H9 (cell line): ENCODE data around the gene MGLL. TPM values are rescaled to one million over a fixed set of nuclear protein-coding genes. Genes with fewer than 3 reads are reported as not detected.

Experiments
- DNase-seq: peaks from one replicate; pipeline ENCODE4 v3.0.0-alpha.2; 2017
- H2AFZ ChIP-seq: one replicate; pipeline ENCODE4 v1.6.1; 2013; ENCODE audit warnings: mild to moderate bottlenecking, low read length, control low read depth, moderate library complexity
- H2AK5ac ChIP-seq: 2 replicates; pipeline ENCODE4 v1.6.1; 2013; ENCODE audit warnings: low read length, control low read depth, mixed read lengths; ENCODE audit not compliant: insufficient read length
- H2BK120ac ChIP-seq: one replicate; pipeline ENCODE4 v1.6.1; 2013; ENCODE audit warnings: low read depth, mild to moderate bottlenecking, low read length, control low read depth, inconsistent platforms; ENCODE audit not compliant: poor library complexity, severe bottlenecking
- H2BK12ac ChIP-seq: 2 replicates; pipeline ENCODE4 v1.6.1; 2013; ENCODE audit warnings: low read length, control low read depth, mixed read lengths, low read depth; ENCODE audit not compliant: insufficient read length
- H2BK15ac ChIP-seq: 2 replicates; pipeline ENCODE4 v1.6.1; 2013; ENCODE audit warnings: low read depth, low read length, control low read depth
- H2BK20ac ChIP-seq: one replicate; pipeline ENCODE4 v1.6.1; 2013; ENCODE audit warnings: low read depth, mild to moderate bottlenecking, low read length, control low read depth, inconsistent platforms; ENCODE audit not compliant: poor library complexity, severe bottlenecking
- H2BK5ac ChIP-seq: 2 replicates; pipeline ENCODE4 v1.6.1; 2013; ENCODE audit warnings: low read length, control low read depth, mixed read lengths; ENCODE audit not compliant: insufficient read length
- H3K14ac ChIP-seq: 2 replicates; pipeline ENCODE4 v1.6.1; 2013; ENCODE audit warnings: low read length, control low read depth; ENCODE audit not compliant: insufficient read depth
- H3K18ac ChIP-seq: 2 replicates; pipeline ENCODE4 v1.6.1; 2013; ENCODE audit warnings: low read depth, mild to moderate bottlenecking, mixed read lengths, low read length, control low read depth; ENCODE audit not compliant: insufficient read length
- H3K23ac ChIP-seq: 2 replicates; pipeline ENCODE4 v1.6.1; 2013; ENCODE audit warnings: low read length, control low read depth, mixed read lengths, low read depth; ENCODE audit not compliant: insufficient read length
- H3K23me2 ChIP-seq: 2 replicates; pipeline ENCODE4 v1.6.1; 2013; ENCODE audit warnings: low read depth, mild to moderate bottlenecking, mixed read lengths, low read length, control low read depth; ENCODE audit not compliant: insufficient read length, poor library complexity, severe bottlenecking
- H3K27ac ChIP-seq: 2 replicates; pipeline ENCODE4 v1.5.1; 2013; ENCODE audit warnings: low read length, control low read depth, mixed read lengths, low read depth; ENCODE audit not compliant: insufficient read length
- H3K27me3 ChIP-seq: 2 replicates; pipeline ENCODE4 v1.6.1; 2013; ENCODE audit warnings: low read length, control low read depth, inconsistent platforms; ENCODE audit not compliant: insufficient read depth
- H3K4ac ChIP-seq: 2 replicates; pipeline ENCODE4 v1.6.1; 2013; ENCODE audit warnings: low read depth, mild to moderate bottlenecking, control low read depth, inconsistent platforms, low read length, moderate library complexity
- H3K4me1 ChIP-seq: 2 replicates; pipeline ENCODE4 v1.6.1; 2013; ENCODE audit warnings: low read length, control low read depth, inconsistent platforms; ENCODE audit not compliant: insufficient read depth
- H3K4me2 ChIP-seq: 2 replicates; pipeline ENCODE4 v1.6.1; 2013; ENCODE audit warnings: low read length, control low read depth, mixed read lengths; ENCODE audit not compliant: insufficient read length, insufficient read depth
- H3K56ac ChIP-seq: 2 replicates; pipeline ENCODE4 v1.6.1; 2013; ENCODE audit warnings: low read depth, mild to moderate bottlenecking, mixed read lengths, low read length, control low read depth; ENCODE audit not compliant: insufficient read length
- H3K79me1 ChIP-seq: 2 replicates; pipeline ENCODE4 v1.6.1; 2013; ENCODE audit warnings: low read depth, mild to moderate bottlenecking, moderate library complexity, low read length, control low read depth, inconsistent platforms; ENCODE audit not compliant: insufficient read depth, poor library complexity, severe bottlenecking
- H3K79me2 ChIP-seq: 2 replicates; pipeline ENCODE4 v1.6.1; 2013; ENCODE audit warnings: low read length, control low read depth, inconsistent platforms; ENCODE audit not compliant: insufficient read depth
- H3K9ac ChIP-seq: 2 replicates; pipeline ENCODE4 v1.6.1; 2013; ENCODE audit warnings: low read length, control low read depth, mixed read lengths; ENCODE audit not compliant: insufficient read length; ENCODE audit errors: extremely low read depth
- H3K9me3 ChIP-seq: one replicate; pipeline ENCODE4 v1.6.1; 2013; ENCODE audit warnings: low read depth, low read length, inconsistent platforms; ENCODE audit not compliant: control insufficient read depth
- H3T11ph ChIP-seq: one replicate; pipeline ENCODE4 v1.6.1; 2013; ENCODE audit warnings: mild to moderate bottlenecking, low read length, control low read depth, inconsistent platforms
- H4K20me1 ChIP-seq: one replicate; pipeline ENCODE4 v1.6.1; 2013; ENCODE audit not compliant: control insufficient read depth, insufficient read length, insufficient read depth
- H4K5ac ChIP-seq: 2 replicates; pipeline ENCODE4 v1.6.1; 2013; ENCODE audit warnings: low read depth, mild to moderate bottlenecking, mixed read lengths, low read length, control low read depth; ENCODE audit not compliant: insufficient read length
- H4K8ac ChIP-seq: replicated peaks from 2 replicates; pipeline ENCODE4 v1.6.1; 2013; ENCODE audit warnings: low read length, control low read depth, mixed read lengths, low read depth; ENCODE audit not compliant: insufficient read length
- H4K91ac ChIP-seq: 2 replicates; pipeline ENCODE4 v1.6.1; 2013; ENCODE audit warnings: low read depth, mild to moderate bottlenecking, moderate library complexity, mixed read lengths, low read length, control low read depth; ENCODE audit not compliant: insufficient read length
- H3K27ac Mint-ChIP-seq, 3 experiments: 2 replicates in 2 of 3; 3 replicates in 1 of 3; pipeline ENCODE4 v1.8.0; 2020 to 2021; ENCODE audit warnings: mixed read lengths in 3 of 3, mild to moderate bottlenecking in 1 of 3, moderate library complexity in 1 of 3
- H3K27me3 Mint-ChIP-seq: 2 replicates; pipeline ENCODE4 v1.8.0; 2021; ENCODE audit warnings: low read depth, mild to moderate bottlenecking, moderate library complexity, mixed read lengths
- H3K36me3 Mint-ChIP-seq, 3 experiments: 2 replicates in 2 of 3; 3 replicates in 1 of 3; pipeline ENCODE4 v1.8.0; 2020 to 2021; ENCODE audit warnings: low read depth in 3 of 3, mixed read lengths in 3 of 3; ENCODE audit not compliant: insufficient read depth in 1 of 3
- H3K4me1 Mint-ChIP-seq, 2 experiments: 2 replicates each; pipeline ENCODE4 v1.8.0; 2020; ENCODE audit warnings: mixed read lengths in 2 of 2
- H3K4me3 Mint-ChIP-seq, 2 experiments: 2 replicates in 1 of 2; 3 replicates in 1 of 2; pipeline ENCODE4 v1.8.0; 2020 to 2021; ENCODE audit warnings: mild to moderate bottlenecking in 2 of 2, mixed read lengths in 2 of 2, moderate library complexity in 1 of 2
- H3K9me3 Mint-ChIP-seq, 2 experiments: 2 replicates in 1 of 2; 3 replicates in 1 of 2; pipeline ENCODE4 v1.8.0; 2020; ENCODE audit warnings: mild to moderate bottlenecking in 2 of 2, mixed read lengths in 2 of 2, moderate library complexity in 1 of 2
- WGBS: extraction: QIAGEN DNeasy Blood & Tissue Kit; methylation state at CpG from one replicate; pipeline ENCODE4 v1.1.7; 2013; ENCODE audit warnings: missing lambda C conversion rate, low lambda C conversion rate, mixed read lengths; ENCODE audit not compliant: insufficient read length; ENCODE audit errors: extremely low coverage; 5-methylcytosine and 5-hydroxymethylcytosine counted together
- total RNA-seq: library from RNA; stranded (reverse); gene quantifications from 2 replicates; pipeline ENCODE4 v1.2.1, GENCODE V29; 2021
- TF ChIP-seq, protein P1 (sequence below): fragments of 200-600 bp; sonication (generic); conservative IDR thresholded peaks from 3 replicates; pipeline ENCODE4 v1.8.0; 2021; ENCODE audit warnings: antibody characterized with exemption, mild to moderate bottlenecking

Gene MGLL
- total RNA-seq, 1 experiment from 2014 or later = 0.11 TPM

- Histone ChIP-seq H2BK12ac (no peak overlapping the region), H4K5ac (no peak overlapping the region), H3K14ac (no peak overlapping the region), H3K18ac (no peak overlapping the region), H2BK15ac (no peak overlapping the region), H3K79me1 (no peaks in the 10 kb centered on the region), H4K91ac (no peak overlapping the region), H4K20me1 (no peaks in the 10 kb centered on the region), H2BK20ac (no peak overlapping the region), H3K79me2 (no peaks in the 10 kb centered on the region), H3K56ac (no peak overlapping the region), H2AFZ (no peak overlapping the region), H3K4ac (no peak overlapping the region), H2BK120ac (no peak overlapping the region), H3K23ac (no peak overlapping the region), H3K9ac (no peak overlapping the region), H3T11ph (no peak overlapping the region), H4K8ac (no peak overlapping the region), H2AK5ac (no peak overlapping the region), H3K23me2 (no peaks in the 10 kb centered on the region), H3K4me2 (no peak overlapping the region), H3K9me3 (no peaks in the 10 kb centered on the region), H3K27ac (no peak overlapping the region), H3K27me3 (no peaks in the 10 kb centered on the region), H2BK5ac (no peak overlapping the region), H3K4me1 (peaks cover 5% of the 10 kb centered on the region; the same call in 1 of the 2 replicates)
- DNase-seq = no peak
- Mint-ChIP-seq H3K27me3 (peaks cover 40% of the 10 kb centered on the region), H3K9me3 (peaks cover 12 to 15% of the 10 kb centered on the region in 2 experiments), H3K4me1 (peaks cover 23 to 34% of the 10 kb centered on the region in 2 experiments), H3K4me3 (no peak overlapping the region), H3K27ac (no peak overlapping the region), H3K36me3 (peaks cover 0 to 7% (median 1%) of the 10 kb centered on the region in 3 experiments; a peak in 3 of 7 replicates)
- TF ChIP-seq, protein P1, sequence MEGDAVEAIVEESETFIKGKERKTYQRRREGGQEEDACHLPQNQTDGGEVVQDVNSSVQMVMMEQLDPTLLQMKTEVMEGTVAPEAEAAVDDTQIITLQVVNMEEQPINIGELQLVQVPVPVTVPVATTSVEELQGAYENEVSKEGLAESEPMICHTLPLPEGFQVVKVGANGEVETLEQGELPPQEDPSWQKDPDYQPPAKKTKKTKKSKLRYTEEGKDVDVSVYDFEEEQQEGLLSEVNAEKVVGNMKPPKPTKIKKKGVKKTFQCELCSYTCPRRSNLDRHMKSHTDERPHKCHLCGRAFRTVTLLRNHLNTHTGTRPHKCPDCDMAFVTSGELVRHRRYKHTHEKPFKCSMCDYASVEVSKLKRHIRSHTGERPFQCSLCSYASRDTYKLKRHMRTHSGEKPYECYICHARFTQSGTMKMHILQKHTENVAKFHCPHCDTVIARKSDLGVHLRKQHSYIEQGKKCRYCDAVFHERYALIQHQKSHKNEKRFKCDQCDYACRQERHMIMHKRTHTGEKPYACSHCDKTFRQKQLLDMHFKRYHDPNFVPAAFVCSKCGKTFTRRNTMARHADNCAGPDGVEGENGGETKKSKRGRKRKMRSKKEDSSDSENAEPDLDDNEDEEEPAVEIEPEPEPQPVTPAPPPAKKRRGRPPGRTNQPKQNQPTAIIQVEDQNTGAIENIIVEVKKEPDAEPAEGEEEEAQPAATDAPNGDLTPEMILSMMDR = no peak
- no CpG with 5 or more reads among the region's 7 CpGs for WGBS
Measured at GRCh38 chr3:127728417-127729015, 93.8 kb downstream of the MGLL start.
